ENCODE measurements around the gene ARHGAP22.

ARHGAP22 gene

DNA sequence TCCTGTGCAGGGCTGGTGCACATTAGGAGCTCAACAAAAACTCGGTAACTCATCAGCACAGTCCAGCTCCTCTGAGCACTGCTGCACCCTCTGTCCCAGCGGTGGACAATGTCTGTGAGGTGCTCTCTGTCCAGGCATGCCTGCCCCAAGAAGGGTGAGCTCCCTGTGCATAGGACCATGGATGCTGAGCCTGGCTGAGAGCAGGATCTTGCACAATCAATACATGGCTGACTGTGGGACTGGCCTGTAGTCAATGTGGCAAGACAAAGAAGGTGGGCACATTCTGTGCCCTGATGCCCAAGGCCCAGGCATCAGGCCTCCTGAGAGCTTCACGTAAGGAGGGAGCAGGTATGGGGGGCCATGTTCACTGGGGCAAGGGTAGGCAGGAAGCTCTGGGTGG, 17.1 kb downstream of the ARHGAP22 start:
- no peak for DNase-seq (ENCODE audit: low read depth)

DNA sequence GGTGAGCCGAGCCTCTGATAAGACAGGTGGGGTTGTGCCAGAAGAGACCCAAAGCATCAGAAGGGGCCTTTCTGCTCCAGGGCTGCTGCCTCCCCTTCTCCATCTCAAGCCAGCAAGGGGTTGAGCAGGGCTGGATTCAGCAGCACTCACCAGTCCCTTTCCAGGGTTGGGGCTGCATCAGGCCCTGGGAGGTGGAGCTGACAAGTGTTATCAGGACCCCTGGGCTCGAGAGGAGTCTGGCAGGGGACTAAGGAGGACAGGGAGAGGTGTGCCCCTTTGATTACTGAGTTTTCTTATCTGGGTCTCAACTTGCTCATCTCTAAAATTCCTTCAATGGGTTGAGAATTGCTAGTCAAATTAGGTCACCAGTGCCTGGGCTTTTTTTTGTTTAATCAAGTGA, 17.8 kb downstream of the ARHGAP22 start:
- no peak for DNase-seq (ENCODE audit: low read depth)

- DNase-seq (ENCODE audit: low read depth): no peak
These were observed 21.9 kb downstream of the ARHGAP22 start for GRCh38 chr10:48582970-48583369.

DNA sequence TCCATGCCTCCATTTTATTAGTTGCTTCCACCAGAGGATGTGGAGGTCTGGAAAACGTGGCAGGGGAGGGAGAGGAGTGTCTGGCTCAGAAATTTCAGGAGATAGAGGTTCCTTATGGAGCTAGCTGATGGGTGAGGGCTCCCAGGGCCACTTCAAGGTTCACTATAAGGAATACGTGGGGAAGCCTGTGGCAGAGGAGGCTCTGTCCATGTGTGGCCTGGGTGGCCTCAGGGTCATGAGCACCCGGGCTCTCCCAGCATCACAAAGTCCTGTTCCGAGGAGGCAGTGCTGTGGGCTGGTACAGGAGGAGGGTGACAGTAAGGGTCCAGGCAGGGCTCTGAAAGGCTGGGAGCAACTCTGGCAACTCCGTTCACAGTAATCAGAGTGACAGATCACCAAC, 24.6 kb downstream of the ARHGAP22 start:
- no peak for DNase-seq (ENCODE audit: low read depth)

DNA sequence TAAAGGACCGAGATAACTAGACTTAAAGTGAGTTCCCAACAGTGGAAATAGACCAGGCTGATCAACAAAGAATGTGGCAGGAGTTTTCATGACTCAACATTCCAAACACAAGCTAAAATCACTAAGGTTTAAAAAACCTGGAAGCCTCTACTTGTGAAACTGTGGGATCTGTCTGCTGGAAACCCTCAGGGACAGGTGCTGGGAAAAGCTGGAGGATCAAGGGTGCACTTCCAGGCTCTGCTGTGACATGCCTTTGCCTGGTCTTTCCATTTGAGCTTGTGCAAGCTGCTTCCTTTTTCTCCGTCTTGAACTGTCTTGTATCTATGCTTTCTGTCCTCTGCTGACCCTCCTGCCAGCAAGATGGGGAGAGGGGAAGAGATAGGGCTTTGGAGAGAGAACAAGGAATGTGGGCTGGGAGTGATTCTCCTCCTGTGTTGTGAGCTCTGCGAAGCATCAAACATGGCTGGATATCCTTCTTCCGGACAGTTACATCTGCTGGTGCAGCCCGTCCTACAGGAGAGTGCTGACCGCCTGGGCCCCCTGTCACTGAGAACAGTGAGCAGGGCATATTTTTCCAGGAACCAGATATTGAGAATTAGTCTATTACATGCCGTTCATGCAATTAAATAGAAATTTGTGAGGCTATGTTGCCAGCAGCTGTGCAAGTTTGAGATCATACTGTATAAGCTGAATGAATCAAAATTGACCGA, 25.5 kb downstream of the ARHGAP22 start:
- no peak for DNase-seq (ENCODE audit: low read depth)

DNA sequence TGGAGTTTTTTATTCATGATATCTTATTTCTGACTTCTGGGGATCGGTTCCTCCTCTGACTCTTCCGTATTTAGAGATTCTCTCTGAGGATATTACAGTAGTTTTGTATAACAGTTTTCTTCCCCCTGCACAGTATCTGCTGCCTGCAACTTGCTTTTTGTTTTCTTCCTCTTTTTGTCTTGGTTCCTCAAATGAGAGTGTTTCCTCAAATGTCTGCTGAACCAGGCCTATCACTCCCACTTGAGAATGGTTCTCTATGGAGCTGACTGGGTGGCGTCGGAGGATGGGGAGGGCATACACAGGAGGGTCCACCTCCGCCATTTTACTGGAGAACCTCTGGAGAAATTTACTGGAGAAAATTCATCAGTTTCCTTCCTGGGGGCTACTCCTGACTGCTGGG, 27.7 kb downstream of the ARHGAP22 start:
- no peak for DNase-seq (ENCODE audit: low read depth)

DNA sequence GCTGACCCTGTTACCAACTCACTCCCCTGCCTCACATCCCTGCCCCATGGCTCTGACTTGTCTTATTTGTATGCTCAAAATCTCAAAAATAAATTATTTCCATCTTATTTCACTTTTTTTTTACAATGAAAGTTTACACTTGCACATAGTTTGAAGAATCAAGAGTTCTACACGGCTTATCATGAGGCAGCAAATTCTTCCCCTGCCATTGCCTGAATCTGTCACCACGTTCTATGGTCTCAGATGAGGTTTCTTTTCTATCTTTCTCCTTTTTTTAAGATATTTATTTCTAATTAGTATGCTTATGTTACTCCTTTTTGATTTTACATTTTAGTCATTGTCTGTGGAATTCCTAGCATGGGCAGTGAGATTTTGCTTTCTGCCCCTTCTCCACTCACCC, 28.4 kb downstream of the ARHGAP22 start:
- no peak for DNase-seq (ENCODE audit: low read depth)

- DNase-seq (ENCODE audit: low read depth): no peak
These were observed 29.0 kb downstream of the ARHGAP22 start for GRCh38 chr10:48575901-48576300.

DNA sequence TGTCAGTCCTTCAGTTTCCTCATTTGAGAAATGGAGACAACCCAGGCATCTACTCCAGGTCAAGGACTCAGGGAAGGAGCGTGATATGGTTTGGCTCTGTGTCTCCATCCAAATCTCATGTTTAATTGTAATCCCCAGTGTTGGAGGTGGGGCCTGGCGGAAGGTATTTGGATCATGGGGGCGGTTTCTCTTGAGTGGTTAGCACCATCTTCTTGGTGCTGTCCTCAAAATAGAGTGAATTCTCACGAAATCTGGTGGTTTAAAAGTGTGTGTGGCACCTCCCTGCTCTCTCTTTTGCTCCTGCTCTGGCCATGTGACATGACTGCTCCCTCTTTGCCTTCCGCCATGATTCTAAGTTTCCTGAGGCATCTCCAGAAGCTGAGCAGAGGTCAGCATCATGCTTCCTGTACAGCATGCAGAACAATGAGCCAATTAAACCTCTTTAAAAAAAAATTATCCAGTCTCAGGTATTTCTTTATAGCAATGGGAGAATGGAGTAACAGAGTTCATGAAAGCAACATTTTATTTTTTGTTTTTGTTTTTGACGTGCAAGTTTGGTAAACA, 30.0 kb downstream of the ARHGAP22 start:
- DNase-seq (ENCODE audit: low read depth): no peak

- DNase-seq (ENCODE audit: low read depth): no peak
These were observed 30.5 kb downstream of the ARHGAP22 start for GRCh38 chr10:48574322-48574796.

- no peak for DNase-seq (ENCODE audit: low read depth)
These were observed 31.8 kb downstream of the ARHGAP22 start for GRCh38 chr10:48573045-48573444.

- DNase-seq (ENCODE audit: low read depth): no peak
These were observed 32.5 kb downstream of the ARHGAP22 start for GRCh38 chr10:48572414-48572813.

DNA sequence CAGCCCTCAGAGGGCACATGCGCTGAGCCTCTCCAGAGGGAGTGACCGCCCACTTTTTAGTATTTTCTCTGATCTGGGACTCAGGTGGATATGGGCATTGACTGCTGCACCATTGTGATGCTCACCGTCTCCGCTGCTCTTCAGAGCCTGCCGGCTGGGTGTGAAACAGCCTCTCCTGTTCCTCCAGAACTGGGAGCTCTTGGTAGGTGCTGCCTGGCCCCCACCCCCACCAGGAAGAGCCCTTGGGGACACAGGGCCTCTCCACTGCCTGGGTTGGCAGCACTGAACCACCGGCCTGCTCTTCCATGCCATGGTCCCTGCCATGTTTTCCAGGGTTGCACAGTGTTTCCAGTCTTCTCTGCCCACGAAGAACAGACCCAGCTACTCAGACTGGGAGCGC, 36.3 kb downstream of the ARHGAP22 start:
- DNase-seq (ENCODE audit: low read depth): no peak

DNA sequence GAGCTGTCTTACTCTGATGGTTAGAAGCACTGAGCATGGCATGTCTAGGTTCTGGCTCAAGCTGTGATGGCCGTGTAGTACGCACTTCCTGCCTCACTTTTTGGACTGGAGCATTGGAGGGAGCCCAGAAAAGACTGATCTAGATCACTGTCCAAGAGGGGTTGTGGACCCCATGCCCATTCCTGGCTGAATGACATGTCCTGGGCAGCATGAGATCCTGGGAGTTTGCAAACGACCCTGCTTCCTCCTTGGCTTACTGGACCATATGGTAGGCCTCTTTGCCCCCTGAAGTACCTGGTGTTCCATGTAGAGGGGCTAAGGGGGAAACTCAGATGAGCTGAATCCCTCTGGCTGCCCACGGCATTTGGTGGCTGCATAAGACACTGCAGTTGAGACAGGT, 36.7 kb downstream of the ARHGAP22 start:
- no peak for DNase-seq (ENCODE audit: low read depth)

- DNase-seq (ENCODE audit: low read depth): no peak
These were observed 37.5 kb downstream of the ARHGAP22 start for GRCh38 chr10:48567346-48567745.

DNA sequence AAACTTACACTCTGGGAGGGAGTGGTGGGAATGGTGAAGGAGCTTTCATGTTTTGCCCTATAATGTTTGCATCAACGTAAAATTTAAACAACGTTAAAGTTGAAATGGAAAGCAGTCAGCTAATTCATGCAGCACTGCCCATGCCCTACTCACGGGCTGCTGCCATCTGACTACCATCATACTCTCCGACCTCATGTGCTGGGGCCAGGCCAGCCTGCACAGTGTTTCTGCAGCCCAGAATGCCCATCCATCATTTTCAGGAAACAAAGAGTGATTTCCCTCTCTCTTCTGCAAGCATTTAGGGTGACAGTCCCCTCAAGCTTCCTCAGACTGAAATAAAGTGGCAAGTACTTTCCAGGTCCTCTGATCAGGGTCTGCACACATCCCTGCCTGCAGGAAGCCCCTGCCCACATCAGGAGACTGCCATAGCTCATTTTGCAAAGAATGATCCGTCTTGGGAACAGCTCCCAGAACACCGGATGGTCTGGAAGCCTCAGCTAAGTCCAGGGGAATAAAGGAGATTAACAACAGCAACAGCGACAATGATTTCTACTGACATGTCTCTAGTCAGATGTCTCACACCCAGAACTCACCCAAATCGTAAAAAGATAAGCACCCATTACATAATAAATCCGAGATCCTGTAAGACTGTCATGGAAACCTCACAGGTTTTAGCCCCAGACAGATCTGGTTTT, 40.3 kb downstream of the ARHGAP22 start:
- DNase-seq (ENCODE audit: low read depth): no peak

GRCh38 chr10:48557511-48558123, 47.3 kb downstream of the ARHGAP22 start:
- no peak for DNase-seq (ENCODE audit: low read depth)

DNA sequence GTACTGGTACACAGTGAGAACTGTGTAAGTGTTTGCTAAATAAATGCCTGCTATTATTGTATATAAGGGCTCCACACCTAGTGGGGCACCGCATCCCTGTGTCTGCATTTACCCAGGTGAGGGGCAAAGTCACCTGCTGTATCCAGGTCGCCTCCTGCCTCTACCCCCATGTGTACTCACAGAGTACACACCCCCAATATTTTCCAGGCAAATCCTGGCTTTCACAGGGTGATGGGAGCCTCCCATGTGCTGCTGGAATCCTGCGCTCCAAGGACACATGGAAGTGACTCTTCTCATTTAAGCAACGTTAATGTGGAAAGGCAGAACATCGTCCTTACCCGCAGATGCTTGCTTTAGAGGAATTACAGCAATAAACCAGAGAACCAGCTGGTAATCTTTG, 48.2 kb downstream of the ARHGAP22 start:
- no peak for DNase-seq (ENCODE audit: low read depth)

DNA sequence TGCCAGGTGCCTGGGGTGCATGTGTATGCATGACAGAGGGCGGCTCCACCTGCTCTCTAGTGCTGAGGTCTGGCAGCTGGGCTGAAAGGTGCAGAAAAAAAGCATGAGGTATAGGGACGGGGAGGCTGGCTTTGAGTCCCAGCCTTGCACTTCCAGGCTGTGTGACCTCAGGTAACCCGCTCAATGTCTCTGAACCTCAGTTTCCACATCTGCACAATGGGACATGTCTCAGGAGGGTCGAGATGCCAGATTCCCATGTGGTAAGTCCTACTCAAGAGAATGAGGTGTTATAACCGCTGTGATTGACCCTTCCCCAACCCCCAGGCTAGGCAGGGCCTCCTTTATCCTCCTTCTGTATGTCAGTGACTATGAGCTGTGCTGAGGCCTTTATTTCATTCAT, 48.8 kb downstream of the ARHGAP22 start:
- DNase-seq (ENCODE audit: low read depth): no peak

DNA sequence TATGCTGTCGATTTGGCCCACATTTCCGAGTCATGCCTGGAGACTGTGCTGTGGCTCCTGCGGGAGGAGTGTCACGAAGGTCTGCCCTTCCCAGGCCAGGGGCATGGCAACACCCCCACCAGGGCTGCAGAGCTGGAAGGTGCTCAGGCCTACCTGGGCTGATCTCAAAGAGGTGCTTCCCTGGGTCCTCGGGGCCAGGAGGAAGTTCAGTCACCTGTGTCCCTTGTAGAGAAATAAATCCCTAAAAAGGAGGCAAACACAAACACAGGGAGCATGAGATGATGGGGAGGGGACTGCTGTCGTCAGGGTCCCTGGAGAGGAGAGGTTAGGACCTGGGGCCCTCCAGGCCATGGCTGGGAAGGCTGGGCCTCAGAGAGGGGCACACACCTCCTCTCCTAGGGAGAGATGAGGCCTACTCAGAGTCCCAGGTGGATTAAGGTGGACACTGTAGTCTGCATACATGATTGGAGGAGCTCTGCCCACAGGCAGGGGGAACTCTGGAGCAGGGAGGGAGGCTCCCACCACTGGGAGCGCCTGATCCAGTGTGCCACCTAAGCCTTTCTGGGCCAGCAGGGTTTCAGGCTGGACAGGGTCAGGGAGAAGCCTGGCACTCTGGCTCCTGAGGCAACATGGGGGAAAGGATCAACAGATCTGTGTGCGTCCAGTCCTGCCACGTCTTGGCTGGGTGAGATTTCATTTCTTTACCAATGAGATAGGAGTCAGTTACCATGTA, 49.4 kb downstream of the ARHGAP22 start:
- no peak for DNase-seq (ENCODE audit: low read depth)

GRCh38 chr10:48554656-48555055, 50.2 kb downstream of the ARHGAP22 start:
- DNase-seq (ENCODE audit: low read depth): no peak

DNA sequence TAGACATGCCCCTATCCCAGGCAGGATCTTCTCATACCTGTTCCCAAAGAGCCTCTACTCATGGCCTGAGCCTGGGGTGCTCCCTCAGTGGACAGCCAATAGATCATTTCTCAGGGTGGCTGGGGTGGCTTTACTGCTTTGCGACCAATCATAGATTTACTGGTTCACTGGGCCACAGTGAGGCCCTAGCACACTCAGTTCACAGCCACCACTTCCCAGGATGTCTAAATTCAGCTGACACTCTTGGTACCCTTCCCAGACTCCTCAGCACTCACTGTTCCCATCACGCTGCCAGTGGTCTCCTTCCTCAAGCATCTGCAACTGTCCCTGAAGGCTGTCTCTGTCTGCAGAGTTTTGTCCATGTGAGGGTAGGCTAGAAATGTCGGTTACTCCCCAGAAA, 50.6 kb downstream of the ARHGAP22 start:
- DNase-seq (ENCODE audit: low read depth): no peak

Measured in GM04504 (cell line).